Mesodermal cell (in vitro differentiated cells): ENCODE measurements around the gene CHFR.
"Not testable (repeated sequence)": the region's sequence is repeated elsewhere in the genome, so short reads cannot be mapped to it uniquely, and the experiment has no call there.

Experiments
- H3K27ac ChIP-seq: 2 replicates; pipeline ENCODE4 v1.7.0; 2013; ENCODE audit warnings: mild to moderate bottlenecking, low read depth, low read length, moderate library complexity; ENCODE audit not compliant: severe bottlenecking
- H3K36me3 ChIP-seq: 2 replicates; pipeline ENCODE4 v1.7.1; 2013; ENCODE audit warnings: mild to moderate bottlenecking, low read length, moderate library complexity; ENCODE audit not compliant: control insufficient read depth, insufficient read depth
- H3K4me1 ChIP-seq: one replicate; pipeline ENCODE4 v1.7.1; 2013; ENCODE audit warnings: mild to moderate bottlenecking, low read length; ENCODE audit not compliant: insufficient read depth, control insufficient read depth, poor library complexity, severe bottlenecking
- H3K4me3 ChIP-seq: 2 replicates; pipeline ENCODE4 v1.7.0; 2013; ENCODE audit warnings: low read length, control low read depth, mild to moderate bottlenecking; ENCODE audit not compliant: insufficient read depth, poor library complexity, severe bottlenecking; ENCODE audit errors: extremely low read depth
- H3K9me3 ChIP-seq: 2 replicates; pipeline ENCODE4 v1.7.1; 2013; ENCODE audit warnings: mild to moderate bottlenecking, low read length, moderate library complexity; ENCODE audit not compliant: control insufficient read depth
- WGBS, 2 experiments: methylation state at CpG; one replicate each; pipeline ENCODE4 v1.1.5; 2013; ENCODE audit warnings: missing lambda C conversion rate in 2 of 2; ENCODE audit not compliant: insufficient coverage in 2 of 2; 5-methylcytosine and 5-hydroxymethylcytosine counted together

CHFR gene

GRCh38 chr12:132853285-132854092 lies 33.9 kb downstream of the CHFR start:
- H3K4me1 ChIP-seq = no peaks in the 10 kb centered on the region
- 96 to 98% methylated on average over 40 to 49 of the region's 51 CpGs for WGBS, 2 experiments
- H3K9me3 ChIP-seq = no peaks in the 10 kb centered on the region
- H3K4me3 ChIP-seq = no peak overlapping the region
- no peak overlapping the region for H3K27ac ChIP-seq
- H3K36me3 ChIP-seq = peaks cover 88% of the 10 kb centered on the region

- no peaks in the 10 kb centered on the region for H3K9me3 ChIP-seq
- WGBS, 2 experiments = 95 to 96% methylated on average over 11 to 12 of the region's 12 CpGs
- H3K36me3 ChIP-seq = peaks cover 91% of the 10 kb centered on the region
- H3K4me3 ChIP-seq = no peak overlapping the region
- no peaks in the 10 kb centered on the region for H3K4me1 ChIP-seq
- no peak overlapping the region for H3K27ac ChIP-seq
Observed at GRCh38 chr12:132852496-132852895, 34.9 kb downstream of the CHFR start.

GRCh38 chr12:132851465-132851864 lies 35.9 kb downstream of the CHFR start:
- Histone ChIP-seq H3K4me3 (no peak overlapping the region), H3K9me3 (no peaks in the 10 kb centered on the region), H3K4me1 (no peaks in the 10 kb centered on the region), H3K27ac (no peak overlapping the region), H3K36me3 (peaks cover 92% of the 10 kb centered on the region)
- WGBS, 2 experiments = 92 to 96% methylated on average over 25 of the region's 25 CpGs

- H3K4me1 ChIP-seq = no peaks in the 10 kb centered on the region
- WGBS, 2 experiments = 87 to 97% methylated on average over 13 to 16 of the region's 16 CpGs
- H3K36me3 ChIP-seq = peaks cover 92% of the 10 kb centered on the region
- H3K4me3 ChIP-seq = no peak overlapping the region
- no peak overlapping the region for H3K27ac ChIP-seq
- H3K9me3 ChIP-seq = no peaks in the 10 kb centered on the region
Observed at GRCh38 chr12:132850291-132850690, 37.1 kb downstream of the CHFR start.

GRCh38 chr12:132848521-132848920 lies 38.9 kb downstream of the CHFR start:
- Histone ChIP-seq H3K4me1 (no peaks in the 10 kb centered on the region), H3K4me3 (no peak overlapping the region), H3K27ac (no peak overlapping the region), H3K9me3 (no peaks in the 10 kb centered on the region), H3K36me3 (peaks cover 91% of the 10 kb centered on the region)
- WGBS, 2 experiments = 89 to 92% methylated on average over 13 of the region's 13 CpGs

GRCh38 chr12:132847363-132848356 lies 39.7 kb downstream of the CHFR start:
- Histone ChIP-seq H3K4me1 (no peaks in the 10 kb centered on the region), H3K36me3 (peaks cover 91% of the 10 kb centered on the region), H3K4me3 (no peak overlapping the region), H3K27ac (no peak overlapping the region), H3K9me3 (no peaks in the 10 kb centered on the region)
- WGBS, 2 experiments = 77 to 79% methylated on average over 28 to 29 of the region's 30 CpGs

- H3K36me3 ChIP-seq = peaks cover 94% of the 10 kb centered on the region
- H3K9me3 ChIP-seq, H3K4me3 ChIP-seq, H3K27ac ChIP-seq, H3K4me1 ChIP-seq: not testable (repeated sequence)
- 94 to 97% methylated on average over 4 to 8 of the region's 11 CpGs for WGBS, 2 experiments
Observed at GRCh38 chr12:132844681-132845080, 42.7 kb downstream of the CHFR start.

- WGBS, 2 experiments = 89 to 95% methylated on average over 17 to 18 of the region's 21 CpGs
- Histone ChIP-seq H3K27ac (no peak overlapping the region), H3K36me3 (peaks cover 86% of the 10 kb centered on the region), H3K4me1 (no peaks in the 10 kb centered on the region), H3K9me3 (no peaks in the 10 kb centered on the region), H3K4me3 (no peak overlapping the region)
Observed at GRCh38 chr12:132842449-132843045, 44.9 kb downstream of the CHFR start.

- Histone ChIP-seq H3K4me3 (no peak overlapping the region), H3K9me3 (no peaks in the 10 kb centered on the region), H3K27ac (no peak overlapping the region), H3K36me3 (peaks cover 81% of the 10 kb centered on the region), H3K4me1 (no peaks in the 10 kb centered on the region)
- 90 to 91% methylated on average over 12 to 13 of the region's 15 CpGs for WGBS, 2 experiments
Observed at GRCh38 chr12:132841151-132841550, 46.3 kb downstream of the CHFR start.

GRCh38 chr12:132840536-132840935 lies 46.9 kb downstream of the CHFR start:
- H3K36me3 ChIP-seq = peaks cover 75% of the 10 kb centered on the region
- WGBS, 2 experiments = 90% methylated on average over 17 to 19 of the region's 20 CpGs

More at GRCh38 chr12:132840536-132840935, 46.9 kb downstream of the CHFR start:
- Histone ChIP-seq H3K4me3 (no peak overlapping the region), H3K9me3 (no peaks in the 10 kb centered on the region), H3K27ac (no peak overlapping the region), H3K4me1 (no peaks in the 10 kb centered on the region)
